ENCODE results near the gene TAF1D.

DNA sequence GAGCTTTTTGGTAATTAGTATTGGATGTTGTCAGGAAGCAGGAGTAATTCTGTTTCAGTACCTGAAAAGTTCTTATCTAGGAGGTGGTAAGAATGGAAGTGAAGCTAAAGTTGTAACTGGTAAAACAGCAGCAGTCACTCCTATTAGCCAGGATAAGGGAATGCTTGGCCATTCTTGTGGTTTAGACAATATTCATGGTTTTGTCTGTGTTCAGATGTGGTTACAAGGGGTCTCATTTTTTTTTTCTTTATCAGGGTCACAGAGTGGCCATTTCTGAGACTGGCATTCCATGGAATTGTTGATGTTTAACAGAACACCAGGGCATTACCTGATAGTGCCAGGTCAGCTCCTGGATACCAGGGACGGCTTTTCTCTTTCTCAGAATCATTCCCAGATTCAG lies 23.8 kb downstream of the TAF1D start:
- TF ChIP-seq POLR2A (IDR thresholded peaks at IDR 0.05; ENCODE audit: low read length) (no peak), GATA1 (IDR thresholded peaks at IDR 0.05; ENCODE audit: low read depth, low read length) (no peak)
